GM12872 (cell line): Measurements from ENCODE around the gene KRT85.

ENCODE experiments used
- CTCF ChIP-seq: IDR thresholded peaks from 3 replicates; pipeline ENCODE4 v1.5.1; 2011; ENCODE audit warnings: low read depth, mild to moderate bottlenecking, low read length, moderate library complexity; ENCODE audit not compliant: insufficient read depth

The KRT85 gene

GRCh38 chr12:52344111-52344510, 23.2 kb downstream of the KRT85 start:
- no peak for TF ChIP-seq CTCF

GRCh38 chr12:52343550-52343949, 23.7 kb downstream of the KRT85 start:
- no peak for TF ChIP-seq CTCF

- no peak for TF ChIP-seq CTCF
Observed at GRCh38 chr12:52342781-52343490, 24.3 kb downstream of the KRT85 start.

GRCh38 chr12:52341066-52341580, 26.2 kb downstream of the KRT85 start:
- no peak for TF ChIP-seq CTCF

- no peak for TF ChIP-seq CTCF
Observed at GRCh38 chr12:52338241-52338960, 28.9 kb downstream of the KRT85 start.

GRCh38 chr12:52337054-52337453, 30.2 kb downstream of the KRT85 start:
- no peak for TF ChIP-seq CTCF

- TF ChIP-seq CTCF, result no peak
Observed at GRCh38 chr12:52336641-52337040, 30.6 kb downstream of the KRT85 start.
